Measurements from ENCODE around the gene JMJD8.

The JMJD8 gene

DNA sequence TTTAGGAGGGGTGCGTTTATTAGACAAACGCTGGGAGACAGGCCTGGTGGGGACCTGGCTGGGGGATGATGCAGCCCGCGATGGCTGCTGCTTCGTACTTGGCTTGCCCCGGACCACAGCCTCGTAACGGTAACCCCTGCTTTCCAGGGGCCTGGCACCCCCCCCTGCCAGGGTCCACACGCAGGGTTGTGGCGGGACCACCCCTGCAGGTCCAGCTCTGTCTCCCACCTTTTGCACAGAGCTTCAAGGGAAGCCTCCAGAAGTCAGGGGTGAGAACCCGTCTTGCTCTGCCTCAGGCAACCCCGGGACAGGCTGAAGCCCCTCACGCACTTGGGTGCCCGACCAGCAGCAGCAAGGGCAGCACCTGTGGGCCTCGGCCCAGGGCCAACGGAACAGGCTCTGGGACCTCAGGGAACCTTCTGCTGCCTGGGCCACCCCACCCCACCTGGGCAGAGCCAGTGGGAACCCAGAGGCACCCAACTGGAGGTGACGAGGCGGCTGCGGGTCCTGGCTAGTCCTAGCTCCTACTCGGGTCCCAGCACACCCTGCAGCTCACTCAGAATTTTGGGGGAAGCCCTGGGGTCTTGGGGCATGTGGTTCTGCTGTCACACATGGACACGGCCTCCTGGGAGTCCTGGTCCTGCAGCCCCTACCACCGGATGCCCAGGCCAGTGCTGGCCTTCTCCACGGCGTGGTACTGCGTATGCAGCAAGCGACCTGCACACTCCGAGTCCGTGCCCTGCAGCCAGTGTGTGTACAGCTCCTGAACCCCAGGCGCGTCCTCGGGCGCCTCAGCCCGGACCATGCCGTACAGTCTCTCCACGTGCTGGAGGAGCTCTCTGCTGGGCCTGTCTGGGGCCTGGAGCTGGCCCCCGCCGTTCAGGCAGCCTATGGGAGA is 45.9 kb upstream of the JMJD8 start:
- ChIA-PET POLR2A (interaction anchor here (1.2 to 1.4 kb wide), 2 partner anchors 9 to 11 kb away, joined by 5 to 12 read pairs; partner anchors contain the start of genes ANTKMT and CIAO3), CTCF (interaction anchor here (0.7 to 1.8 kb wide), 4 partner anchors 11 to 1683 kb away, joined by 3 to 11 read pairs (median 4); partner anchors contain the start of gene CIAO3)
- no peak overlapping the region for H3K4me3 ChIP-seq (ENCODE audit: low read depth, low read length)
- no peaks in the 10 kb centered on the region for H3K9me3 ChIP-seq (ENCODE audit: control insufficient read depth, insufficient read depth, low read depth, low read length)
- H3K36me3 ChIP-seq (ENCODE audit: control insufficient read depth in 2 of 2, insufficient read depth in 1 of 2, low read length in 2 of 2), result peaks cover 3 to 40% of the 10 kb centered on the region in 2 experiments; a peak in 2 of 3 replicates
- peak; percentile 70; the same call in 1 of the 2 replicates for TF ChIP-seq ZNF600 (tag by site-specific recombination; IDR thresholded peaks at IDR 0.05)
- TF ChIP-seq ZBTB8A (tag by site-specific recombination; IDR thresholded peaks at IDR 0.05), result 0 out of 2 replicates have a peak, but pooled peaks have one; percentile 12
- no peak for TF ChIP-seq ZNF350 (tag by site-specific recombination; IDR thresholded peaks at IDR 0.05)
- peaks cover 4% of the 10 kb centered on the region; the same call in 1 of the 2 replicates for H3K4me1 ChIP-seq (ENCODE audit: control insufficient read depth, insufficient read depth, low read length)
- H3K27ac ChIP-seq (ENCODE audit: extremely low read depth, low read depth, low read length), result no peak overlapping the region

- no peak overlapping the region for H3K4me3 ChIP-seq (ENCODE audit: low read depth, low read length)
- peaks cover 3 to 31% of the 10 kb centered on the region in 2 experiments; a peak in 2 of 3 replicates for H3K36me3 ChIP-seq (ENCODE audit: control insufficient read depth in 2 of 2, insufficient read depth in 1 of 2, low read length in 2 of 2)
- H3K4me1 ChIP-seq (ENCODE audit: control insufficient read depth, insufficient read depth, low read length), result peaks cover 4% of the 10 kb centered on the region; the same call in 1 of the 2 replicates
- POLR2A ChIA-PET, result interaction anchor here (0.5 to 1.7 kb wide), 7 partner anchors 8 to 524 kb away, joined by 3 to 12 read pairs (median 4); partner anchors contain the start of genes ANTKMT and CIAO3
- H3K9me3 ChIP-seq (ENCODE audit: control insufficient read depth, insufficient read depth, low read depth, low read length), result no peaks in the 10 kb centered on the region
- CTCF ChIA-PET, result interaction anchor here (0.5 to 1.8 kb wide), 4 partner anchors 12 to 20 kb away, joined by 3 to 11 read pairs (median 5); partner anchors contain the start of gene CIAO3
- no peak overlapping the region for H3K27ac ChIP-seq (ENCODE audit: extremely low read depth, low read depth, low read length)
- TF ChIP-seq ZNF132 (tag by site-specific recombination; IDR thresholded peaks at IDR 0.05; ENCODE audit: borderline replicate concordance) (no peak), ZFHX2 (tag by site-specific recombination; conservative IDR thresholded peaks at IDR 0.05) (peak; percentile 35; the same call in 1 of the 2 replicates)
These were observed 45.0 kb upstream of the JMJD8 start for GRCh38 chr16:728890-729744.

GRCh38 chr16:728131-728889 is 44.2 kb upstream of the JMJD8 start:
- H3K36me3 ChIP-seq (ENCODE audit: control insufficient read depth in 2 of 2, insufficient read depth in 1 of 2, low read length in 2 of 2), result peaks cover 3 to 23% of the 10 kb centered on the region in 2 experiments; a peak in 2 of 3 replicates
- H3K4me3 ChIP-seq (ENCODE audit: low read depth, low read length), result peak overlapping the region; percentile 15
- H3K9me3 ChIP-seq (ENCODE audit: control insufficient read depth, insufficient read depth, low read depth, low read length), result no peaks in the 10 kb centered on the region
- H3K4me1 ChIP-seq (ENCODE audit: control insufficient read depth, insufficient read depth, low read length), result peaks cover 4% of the 10 kb centered on the region; the same call in 1 of the 2 replicates
- ChIA-PET POLR2A (interaction anchor here (0.6 to 1.8 kb wide), 11 partner anchors 8 to 60 kb away, joined by 3 to 11 read pairs (median 4); partner anchors contain the start of genes CHTF18, METRN, RPUSD1 and WDR24), CTCF (interaction anchor here (0.5 to 1.6 kb wide), 2 partner anchors 16 to 21 kb away, joined by 3 to 5 read pairs; no protein-coding TSS in a partner anchor)
- H3K27ac ChIP-seq (ENCODE audit: extremely low read depth, low read depth, low read length), result no peak overlapping the region
- TF ChIP-seq ZBTB20 (tag by site-specific recombination; IDR thresholded peaks at IDR 0.05), result no peak
- TF ChIP-seq, protein P1, sequence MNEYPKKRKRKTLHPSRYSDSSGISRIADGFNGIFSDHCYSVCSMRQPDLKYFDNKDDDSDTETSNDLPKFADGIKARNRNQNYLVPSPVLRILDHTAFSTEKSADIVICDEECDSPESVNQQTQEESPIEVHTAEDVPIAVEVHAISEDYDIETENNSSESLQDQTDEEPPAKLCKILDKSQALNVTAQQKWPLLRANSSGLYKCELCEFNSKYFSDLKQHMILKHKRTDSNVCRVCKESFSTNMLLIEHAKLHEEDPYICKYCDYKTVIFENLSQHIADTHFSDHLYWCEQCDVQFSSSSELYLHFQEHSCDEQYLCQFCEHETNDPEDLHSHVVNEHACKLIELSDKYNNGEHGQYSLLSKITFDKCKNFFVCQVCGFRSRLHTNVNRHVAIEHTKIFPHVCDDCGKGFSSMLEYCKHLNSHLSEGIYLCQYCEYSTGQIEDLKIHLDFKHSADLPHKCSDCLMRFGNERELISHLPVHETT (tag by site-specific recombination; IDR thresholded peaks at IDR 0.05), result no peak
- peak; percentile 34 for TF ChIP-seq KLF8 (tag by site-specific recombination; IDR thresholded peaks at IDR 0.05)
- no peak for TF ChIP-seq ZNF596 (tag by site-specific recombination; IDR thresholded peaks at IDR 0.05)
- TF ChIP-seq, protein P2, sequence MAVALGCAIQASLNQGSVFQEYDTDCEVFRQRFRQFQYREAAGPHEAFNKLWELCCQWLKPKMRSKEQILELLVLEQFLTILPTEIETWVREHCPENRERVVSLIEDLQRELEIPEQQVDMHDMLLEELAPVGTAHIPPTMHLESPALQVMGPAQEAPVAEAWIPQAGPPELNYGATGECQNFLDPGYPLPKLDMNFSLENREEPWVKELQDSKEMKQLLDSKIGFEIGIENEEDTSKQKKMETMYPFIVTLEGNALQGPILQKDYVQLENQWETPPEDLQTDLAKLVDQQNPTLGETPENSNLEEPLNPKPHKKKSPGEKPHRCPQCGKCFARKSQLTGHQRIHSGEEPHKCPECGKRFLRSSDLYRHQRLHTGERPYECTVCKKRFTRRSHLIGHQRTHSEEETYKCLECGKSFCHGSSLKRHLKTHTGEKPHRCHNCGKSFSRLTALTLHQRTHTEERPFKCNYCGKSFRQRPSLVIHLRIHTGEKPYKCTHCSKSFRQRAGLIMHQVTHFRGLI (tag by site-specific recombination; IDR thresholded peaks at IDR 0.05), result peak; percentile 65
- TF ChIP-seq, protein P3, sequence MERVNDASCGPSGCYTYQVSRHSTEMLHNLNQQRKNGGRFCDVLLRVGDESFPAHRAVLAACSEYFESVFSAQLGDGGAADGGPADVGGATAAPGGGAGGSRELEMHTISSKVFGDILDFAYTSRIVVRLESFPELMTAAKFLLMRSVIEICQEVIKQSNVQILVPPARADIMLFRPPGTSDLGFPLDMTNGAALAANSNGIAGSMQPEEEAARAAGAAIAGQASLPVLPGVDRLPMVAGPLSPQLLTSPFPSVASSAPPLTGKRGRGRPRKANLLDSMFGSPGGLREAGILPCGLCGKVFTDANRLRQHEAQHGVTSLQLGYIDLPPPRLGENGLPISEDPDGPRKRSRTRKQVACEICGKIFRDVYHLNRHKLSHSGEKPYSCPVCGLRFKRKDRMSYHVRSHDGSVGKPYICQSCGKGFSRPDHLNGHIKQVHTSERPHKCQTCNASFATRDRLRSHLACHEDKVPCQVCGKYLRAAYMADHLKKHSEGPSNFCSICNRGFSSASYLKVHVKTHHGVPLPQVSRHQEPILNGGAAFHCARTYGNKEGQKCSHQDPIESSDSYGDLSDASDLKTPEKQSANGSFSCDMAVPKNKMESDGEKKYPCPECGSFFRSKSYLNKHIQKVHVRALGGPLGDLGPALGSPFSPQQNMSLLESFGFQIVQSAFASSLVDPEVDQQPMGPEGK (tag by site-specific recombination; IDR thresholded peaks at IDR 0.05), result peak; percentile 81
- TF ChIP-seq ZEB2 (tag by site-specific recombination; IDR thresholded peaks at IDR 0.05), result 0 out of 2 replicates have a peak, but pooled peaks have one; percentile 59
- no peak for TF ChIP-seq ZXDB (tag by site-specific recombination; IDR thresholded peaks at IDR 0.05)
- peak; percentile 78 for TF ChIP-seq ZIC2 (tag by site-specific recombination; IDR thresholded peaks at IDR 0.05)
- TF ChIP-seq KLF10 (tag by site-specific recombination; IDR thresholded peaks at IDR 0.05), result peak; percentile 6; the same call in 1 of the 2 replicates
- TF ChIP-seq GFI1B (tag by site-specific recombination; IDR thresholded peaks at IDR 0.05), result no peak
- TF ChIP-seq MEIS1 (CRISPR knock-in tag; IDR thresholded peaks at IDR 0.05; ENCODE audit: borderline replicate concordance), result no peak
- TF ChIP-seq, protein P4, sequence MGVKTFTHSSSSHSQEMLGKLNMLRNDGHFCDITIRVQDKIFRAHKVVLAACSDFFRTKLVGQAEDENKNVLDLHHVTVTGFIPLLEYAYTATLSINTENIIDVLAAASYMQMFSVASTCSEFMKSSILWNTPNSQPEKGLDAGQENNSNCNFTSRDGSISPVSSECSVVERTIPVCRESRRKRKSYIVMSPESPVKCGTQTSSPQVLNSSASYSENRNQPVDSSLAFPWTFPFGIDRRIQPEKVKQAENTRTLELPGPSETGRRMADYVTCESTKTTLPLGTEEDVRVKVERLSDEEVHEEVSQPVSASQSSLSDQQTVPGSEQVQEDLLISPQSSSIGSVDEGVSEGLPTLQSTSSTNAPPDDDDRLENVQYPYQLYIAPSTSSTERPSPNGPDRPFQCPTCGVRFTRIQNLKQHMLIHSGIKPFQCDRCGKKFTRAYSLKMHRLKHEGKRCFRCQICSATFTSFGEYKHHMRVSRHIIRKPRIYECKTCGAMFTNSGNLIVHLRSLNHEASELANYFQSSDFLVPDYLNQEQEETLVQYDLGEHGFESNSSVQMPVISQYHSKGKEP (tag by site-specific recombination; IDR thresholded peaks at IDR 0.05), result no peak
- no peak for TF ChIP-seq ZNF394 (tag by site-specific recombination; IDR thresholded peaks at IDR 0.05; ENCODE audit: borderline replicate concordance)

All from HEK293 (cell line).